IPS DF 6.9 (cell line): Measurements from ENCODE around the gene SELENOW.
"Not testable (repeated sequence)": the region's sequence is repeated elsewhere in the genome, so short reads cannot be mapped to it uniquely, and the experiment has no call there.

Experiments
- DNase-seq: peaks from one replicate; pipeline ENCODE4 v3.0.0-alpha.2; 2013; ENCODE audit warnings: low read depth, low spot score
- H3K27ac ChIP-seq: one replicate; pipeline ENCODE4 v1.5.1; 2013; ENCODE audit warnings: low read length, control low read depth
- H3K27me3 ChIP-seq: 2 replicates; pipeline ENCODE4 v1.6.1; 2013; ENCODE audit warnings: mild to moderate bottlenecking, low read length; ENCODE audit not compliant: control insufficient read depth, insufficient read depth
- H3K36me3 ChIP-seq: 2 replicates; pipeline ENCODE4 v1.6.1; 2013; ENCODE audit warnings: low read length; ENCODE audit not compliant: control insufficient read depth, insufficient read depth
- H3K4me1 ChIP-seq: 2 replicates; pipeline ENCODE4 v1.6.1; 2013; ENCODE audit warnings: low read length; ENCODE audit not compliant: control insufficient read depth, insufficient read depth
- H3K4me3 ChIP-seq: 2 replicates; pipeline ENCODE4 v1.5.1; 2013; ENCODE audit warnings: mild to moderate bottlenecking, low read length
- H3K9me3 ChIP-seq: 2 replicates; pipeline ENCODE4 v1.6.1; 2013; ENCODE audit warnings: low read length, inconsistent platforms; ENCODE audit not compliant: control insufficient read depth, insufficient read depth
- WGBS: extraction: QIAGEN DNeasy Blood & Tissue Kit; methylation state at CpG from one replicate; pipeline ENCODE4 v1.1.7; 2013; ENCODE audit warnings: mixed read lengths, missing lambda C conversion rate; ENCODE audit not compliant: insufficient read length, insufficient coverage; 5-methylcytosine and 5-hydroxymethylcytosine counted together

SELENOW gene

GRCh38 chr19:47745010-47745901, 33.2 kb upstream of the SELENOW start, which contains the start of gene NOP53:
Gene NOP53 (plus strand): TSS chr19:47745546. CDS start chr19:47745560, 14 bp downstream.
- Histone ChIP-seq H3K9me3 (no peaks in the 10 kb centered on the region), H3K27me3 (no peaks in the 10 kb centered on the region), H3K4me3 (peak within 1 kb of the TSS; percentile 83; the same call in 1 of the 2 replicates), H3K4me1 (no peaks in the 10 kb centered on the region), H3K27ac (no peak within 1 kb of the TSS), H3K36me3 (peaks cover 12% of the 10 kb centered on the region)
- peak; percentile 95 for DNase-seq
- no CpG with 5 or more reads among the region's 53 CpGs for WGBS

- DNase-seq, H3K27ac ChIP-seq, H3K4me3 ChIP-seq, H3K9me3 ChIP-seq, H3K27me3 ChIP-seq, H3K4me1 ChIP-seq: not testable (repeated sequence)
- H3K36me3 ChIP-seq, result peaks cover 21% of the 10 kb centered on the region
- no CpG with 5 or more reads among the region's 17 CpGs for WGBS
These were observed 32.4 kb upstream of the SELENOW start for GRCh38 chr19:47746129-47746528.

GRCh38 chr19:47749326-47749725, 29.2 kb upstream of the SELENOW start:
- DNase-seq, result no peak
- Histone ChIP-seq H3K4me1 (no peaks in the 10 kb centered on the region), H3K4me3 (no peak overlapping the region), H3K9me3 (no peaks in the 10 kb centered on the region), H3K36me3 (peaks cover 47% of the 10 kb centered on the region), H3K27ac (no peak overlapping the region), H3K27me3 (no peaks in the 10 kb centered on the region)
- WGBS, result no CpG with 5 or more reads among the region's 3 CpGs

- Histone ChIP-seq H3K27me3 (no peaks in the 10 kb centered on the region), H3K4me1 (no peaks in the 10 kb centered on the region), H3K9me3 (no peaks in the 10 kb centered on the region), H3K4me3 (no peak overlapping the region), H3K27ac (no peak overlapping the region), H3K36me3 (peaks cover 62% of the 10 kb centered on the region)
- no peak for DNase-seq
- WGBS, result no CpG with 5 or more reads among the region's 18 CpGs
These were observed 27.8 kb upstream of the SELENOW start for GRCh38 chr19:47750752-47751151.

- H3K4me1 ChIP-seq, result no peaks in the 10 kb centered on the region
These were observed 25.9 kb upstream of the SELENOW start for GRCh38 chr19:47752440-47753211.

GRCh38 chr19:47754206-47755064, 24.1 kb upstream of the SELENOW start:
- Histone ChIP-seq H3K9me3 (no peaks in the 10 kb centered on the region), H3K4me1 (no peaks in the 10 kb centered on the region), H3K4me3 (no peak overlapping the region), H3K27ac (no peak overlapping the region), H3K27me3 (no peaks in the 10 kb centered on the region), H3K36me3 (peaks cover 82% of the 10 kb centered on the region)
- WGBS, result no CpG with 5 or more reads among the region's 37 CpGs
- no peak for DNase-seq

More at GRCh38 chr19:47752440-47753211, 25.9 kb upstream of the SELENOW start:
- Histone ChIP-seq H3K36me3 (peaks cover 80% of the 10 kb centered on the region), H3K27ac (no peak overlapping the region), H3K27me3 (no peaks in the 10 kb centered on the region), H3K4me3 (no peak overlapping the region), H3K9me3 (no peaks in the 10 kb centered on the region)
- no CpG with 5 or more reads among the region's 27 CpGs for WGBS
- DNase-seq, result no peak

- WGBS, result no CpG with 5 or more reads among the region's 36 CpGs
- H3K4me3 ChIP-seq, result no peak overlapping the region
- no peak overlapping the region for H3K27ac ChIP-seq
- no peaks in the 10 kb centered on the region for H3K9me3 ChIP-seq
- no peaks in the 10 kb centered on the region for H3K4me1 ChIP-seq
- peaks cover 76% of the 10 kb centered on the region for H3K36me3 ChIP-seq
- DNase-seq, result no peak
- H3K27me3 ChIP-seq, result no peaks in the 10 kb centered on the region
These were observed 23.3 kb upstream of the SELENOW start for GRCh38 chr19:47755065-47755761.

- WGBS, result no CpG with 5 or more reads among the region's 28 CpGs
- Histone ChIP-seq H3K9me3 (no peaks in the 10 kb centered on the region), H3K27me3 (no peaks in the 10 kb centered on the region), H3K27ac (no peak overlapping the region), H3K36me3 (peaks cover 68% of the 10 kb centered on the region), H3K4me3 (no peak overlapping the region), H3K4me1 (no peaks in the 10 kb centered on the region)
- DNase-seq, result no peak
These were observed 22.5 kb upstream of the SELENOW start for GRCh38 chr19:47755762-47756626.

GRCh38 chr19:47756627-47756929, 21.9 kb upstream of the SELENOW start:
- Histone ChIP-seq H3K4me1 (no peaks in the 10 kb centered on the region), H3K9me3 (no peaks in the 10 kb centered on the region), H3K4me3 (no peak overlapping the region), H3K27me3 (no peaks in the 10 kb centered on the region), H3K27ac (no peak overlapping the region), H3K36me3 (peaks cover 62% of the 10 kb centered on the region)
- WGBS, result no CpG with 5 or more reads among the region's 12 CpGs
- no peak for DNase-seq
